ENCODE measurements around the gene S100PBP. TPM values are rescaled to one million over a fixed set of nuclear protein-coding genes. Genes with fewer than 3 reads are reported as not detected.

The S100PBP gene
- total and polyA plus RNA-seq, 2 donors (not counting 1 experiment from before 2014, with no cell fraction given), result 36.3 to 41.8 TPM

DNA sequence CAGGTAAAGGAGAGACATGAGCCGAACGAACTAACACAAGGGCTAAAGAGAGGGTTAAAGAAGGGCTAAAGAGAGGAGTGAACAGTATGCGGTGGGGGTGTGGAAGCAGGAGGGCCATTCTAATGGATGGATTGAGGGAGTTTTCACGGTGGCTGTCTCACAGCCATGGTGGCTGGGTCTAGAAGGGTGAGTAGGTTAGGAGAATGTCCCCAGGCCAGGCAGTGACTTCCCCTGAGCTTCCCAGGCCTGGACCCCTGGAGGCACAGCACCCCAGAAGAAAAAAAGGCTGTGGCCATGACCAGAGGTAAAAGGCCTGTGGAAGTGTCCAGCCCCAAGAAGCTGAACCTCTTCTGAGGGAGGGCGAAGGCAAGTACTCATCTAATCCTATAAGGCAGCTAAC lies 49.7 kb downstream of the S100PBP start:
- no peak for DNase-seq (ENCODE audit: low read depth in 2 of 2)
- Histone ChIP-seq H3K4me2 (ENCODE audit: extremely low read depth, insufficient read depth, low read length) (no peak overlapping the region), H3K9ac (ENCODE audit: insufficient read depth, low read length) (no peak overlapping the region)

DNA sequence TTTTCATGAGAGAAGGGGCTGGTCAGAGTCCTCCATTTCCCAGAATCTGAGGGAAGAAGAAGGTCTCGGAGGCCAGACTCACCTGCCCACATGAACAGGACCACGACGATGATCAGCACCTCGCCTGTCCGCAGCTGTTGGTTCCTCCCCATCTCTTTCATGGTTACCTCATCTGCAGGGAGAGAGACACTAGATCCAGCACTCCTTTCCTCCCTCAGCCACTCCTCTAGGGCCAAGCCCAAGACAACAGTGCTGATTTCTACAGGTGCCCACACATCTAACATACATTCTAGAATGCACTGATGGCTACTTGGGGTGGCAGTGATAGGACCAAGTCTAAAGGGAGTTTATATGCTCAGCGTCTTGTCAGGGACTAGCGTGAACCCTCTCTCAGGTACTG lies 50.2 kb downstream of the S100PBP start:
- H3K9ac ChIP-seq (ENCODE audit: insufficient read depth, low read length), result no peak overlapping the region
- no peak overlapping the region for H2AFZ ChIP-seq (ENCODE audit: low read length)
- H3K36me3 ChIP-seq (ENCODE audit: control insufficient read depth, insufficient read depth, low read length), result no peaks in the 10 kb centered on the region
- DNase-seq (ENCODE audit: low read depth in 2 of 2), result no peak
- no peak overlapping the region for H3K4me3 ChIP-seq (replicated peaks in 1 of 4; ENCODE audit: control extremely low read depth in 1 of 4, insufficient read depth in 1 of 4, low read depth in 3 of 4, low read length in 4 of 4)
- H3K4me2 ChIP-seq (ENCODE audit: extremely low read depth, insufficient read depth, low read length), result no peak overlapping the region
- no peaks in the 10 kb centered on the region for H3K9me3 ChIP-seq (ENCODE audit: control insufficient read depth, insufficient read depth, low read depth, low read length)
- TF ChIP-seq, protein P1, sequence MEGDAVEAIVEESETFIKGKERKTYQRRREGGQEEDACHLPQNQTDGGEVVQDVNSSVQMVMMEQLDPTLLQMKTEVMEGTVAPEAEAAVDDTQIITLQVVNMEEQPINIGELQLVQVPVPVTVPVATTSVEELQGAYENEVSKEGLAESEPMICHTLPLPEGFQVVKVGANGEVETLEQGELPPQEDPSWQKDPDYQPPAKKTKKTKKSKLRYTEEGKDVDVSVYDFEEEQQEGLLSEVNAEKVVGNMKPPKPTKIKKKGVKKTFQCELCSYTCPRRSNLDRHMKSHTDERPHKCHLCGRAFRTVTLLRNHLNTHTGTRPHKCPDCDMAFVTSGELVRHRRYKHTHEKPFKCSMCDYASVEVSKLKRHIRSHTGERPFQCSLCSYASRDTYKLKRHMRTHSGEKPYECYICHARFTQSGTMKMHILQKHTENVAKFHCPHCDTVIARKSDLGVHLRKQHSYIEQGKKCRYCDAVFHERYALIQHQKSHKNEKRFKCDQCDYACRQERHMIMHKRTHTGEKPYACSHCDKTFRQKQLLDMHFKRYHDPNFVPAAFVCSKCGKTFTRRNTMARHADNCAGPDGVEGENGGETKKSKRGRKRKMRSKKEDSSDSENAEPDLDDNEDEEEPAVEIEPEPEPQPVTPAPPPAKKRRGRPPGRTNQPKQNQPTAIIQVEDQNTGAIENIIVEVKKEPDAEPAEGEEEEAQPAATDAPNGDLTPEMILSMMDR (conservative IDR thresholded peaks at IDR 0.05 in 1 of 2, IDR thresholded peaks at IDR 0.05 in 1 of 2; ENCODE audit: low read depth in 1 of 2, low read length in 2 of 2), result no peak
- TF ChIP-seq EZH2 (IDR thresholded peaks at IDR 0.05; ENCODE audit: low read length, missing control alignments), result no peak
- no peaks in the 10 kb centered on the region for H3K79me2 ChIP-seq (ENCODE audit: control insufficient read depth, insufficient read depth, low read length)
- H3K27me3 ChIP-seq (ENCODE audit: control insufficient read depth, insufficient read depth, low read length), result peaks cover 12% of the 10 kb centered on the region
- H4K20me1 ChIP-seq (ENCODE audit: control insufficient read depth, extremely low read depth, insufficient read depth, low read length), result no peaks in the 10 kb centered on the region
- H3K4me1 ChIP-seq (ENCODE audit: control insufficient read depth, extremely low read depth, insufficient read depth, low read length), result no peaks in the 10 kb centered on the region
- no peak overlapping the region for H3K27ac ChIP-seq (ENCODE audit: insufficient read depth, low read length)

More for the DNA sequence above, 49.7 kb downstream of the S100PBP start:
- no peak for TF ChIP-seq EZH2 (IDR thresholded peaks at IDR 0.05; ENCODE audit: low read length, missing control alignments)
- TF ChIP-seq, protein P1 (conservative IDR thresholded peaks at IDR 0.05 in 1 of 2, IDR thresholded peaks at IDR 0.05 in 1 of 2; ENCODE audit: low read depth in 1 of 2, low read length in 2 of 2), result no peak
- H3K36me3 ChIP-seq (ENCODE audit: control insufficient read depth, insufficient read depth, low read length), result no peaks in the 10 kb centered on the region
- peaks cover 11% of the 10 kb centered on the region for H3K27me3 ChIP-seq (ENCODE audit: control insufficient read depth, insufficient read depth, low read length)
- no peaks in the 10 kb centered on the region for H3K4me1 ChIP-seq (ENCODE audit: control insufficient read depth, extremely low read depth, insufficient read depth, low read length)
- H3K4me3 ChIP-seq (replicated peaks in 1 of 4; ENCODE audit: control extremely low read depth in 1 of 4, insufficient read depth in 1 of 4, low read depth in 3 of 4, low read length in 4 of 4), result no peak overlapping the region
- H3K79me2 ChIP-seq (ENCODE audit: control insufficient read depth, insufficient read depth, low read length), result no peaks in the 10 kb centered on the region
- H3K27ac ChIP-seq (ENCODE audit: insufficient read depth, low read length), result no peak overlapping the region
- H2AFZ ChIP-seq (ENCODE audit: low read length), result no peak overlapping the region
- no peaks in the 10 kb centered on the region for H4K20me1 ChIP-seq (ENCODE audit: control insufficient read depth, extremely low read depth, insufficient read depth, low read length)
- H3K9me3 ChIP-seq (ENCODE audit: control insufficient read depth, insufficient read depth, low read depth, low read length), result no peaks in the 10 kb centered on the region

DNA sequence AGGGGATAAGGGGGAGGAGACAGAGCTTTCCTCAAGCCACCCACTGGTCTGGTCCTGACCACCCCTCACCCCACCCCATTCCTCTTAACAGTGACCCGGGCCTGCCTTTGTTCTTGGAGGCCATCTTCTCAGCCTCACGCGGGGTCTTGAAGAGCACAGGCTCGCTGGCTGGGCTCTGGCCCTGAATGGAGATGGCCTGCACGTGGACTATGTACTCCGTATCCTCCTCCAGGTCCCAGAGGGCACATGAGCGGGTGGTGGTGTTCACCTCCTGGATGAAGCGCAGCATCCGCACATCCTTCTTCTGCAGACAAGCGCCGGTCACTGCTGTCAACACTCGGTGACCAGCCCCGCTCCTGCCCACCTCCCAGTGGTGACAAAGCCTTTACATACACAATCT lies 50.6 kb downstream of the S100PBP start:
- Histone ChIP-seq H3K9ac (ENCODE audit: insufficient read depth, low read length) (no peak overlapping the region), H3K79me2 (ENCODE audit: control insufficient read depth, insufficient read depth, low read length) (no peaks in the 10 kb centered on the region), H3K36me3 (ENCODE audit: control insufficient read depth, insufficient read depth, low read length) (no peaks in the 10 kb centered on the region), H3K4me1 (ENCODE audit: control insufficient read depth, extremely low read depth, insufficient read depth, low read length) (no peaks in the 10 kb centered on the region), H3K4me3 (replicated peaks in 1 of 4; ENCODE audit: control extremely low read depth in 1 of 4, insufficient read depth in 1 of 4, low read depth in 3 of 4, low read length in 4 of 4) (no peak overlapping the region), H3K4me2 (ENCODE audit: extremely low read depth, insufficient read depth, low read length) (no peak overlapping the region), H2AFZ (ENCODE audit: low read length) (no peak overlapping the region), H3K9me3 (ENCODE audit: control insufficient read depth, insufficient read depth, low read depth, low read length) (no peaks in the 10 kb centered on the region), H3K27ac (ENCODE audit: insufficient read depth, low read length) (no peak overlapping the region), H3K27me3 (ENCODE audit: control insufficient read depth, insufficient read depth, low read length) (peaks cover 12% of the 10 kb centered on the region), H4K20me1 (ENCODE audit: control insufficient read depth, extremely low read depth, insufficient read depth, low read length) (no peaks in the 10 kb centered on the region)
- no peak for DNase-seq (ENCODE audit: low read depth in 2 of 2)
- TF ChIP-seq, protein P1 (conservative IDR thresholded peaks at IDR 0.05 in 1 of 2, IDR thresholded peaks at IDR 0.05 in 1 of 2; ENCODE audit: low read depth in 1 of 2, low read length in 2 of 2), result no peak
- TF ChIP-seq EZH2 (IDR thresholded peaks at IDR 0.05; ENCODE audit: low read length, missing control alignments), result no peak
